K562 (cell line): Measurements from ENCODE around the gene USP10. TPM values are rescaled to one million over a fixed set of nuclear protein-coding genes. Genes with fewer than 3 reads are reported as not detected.

Source experiments
- ESRRA ChIP-seq: fragments of 450-650 bp; IDR thresholded peaks from 2 replicates; pipeline ENCODE4 v1.6.1; 2014; ENCODE audit warnings: low read depth, mild to moderate bottlenecking, moderate library complexity, borderline replicate concordance
- IFI16 ChIP-seq: fragments of 250-450 bp; sonication (Bioruptor Pico); IDR thresholded peaks from 2 replicates; pipeline ENCODE4 v2.1.2; 2022; ENCODE audit warnings: mild to moderate bottlenecking, inconsistent platforms
- L3MBTL2 ChIP-seq: fragments of 450-650 bp; IDR thresholded peaks from 2 replicates; pipeline ENCODE4 v1.6.1; 2016; ENCODE audit warnings: mild to moderate bottlenecking, moderate library complexity
- MTA2 ChIP-seq: fragments of 450-650 bp; IDR thresholded peaks from 2 replicates; pipeline ENCODE4 v1.6.1; 2016; ENCODE audit warnings: low read depth
- NR2C1 ChIP-seq, 2 experiments: fragments of 450-650 bp; IDR thresholded peaks; 2 replicates each; pipeline ENCODE4 v1.6.1; 2017; ENCODE audit warnings: mild to moderate bottlenecking in 2 of 2, antibody characterized with exemption in 1 of 2, inconsistent platforms in 1 of 2, missing compliant biosample characterization in 1 of 2, missing genetic modification characterization in 1 of 2
- NR2C2 ChIP-seq, 2 experiments: fragments of 200-800 bp in 1 of 2; sonication (Bioruptor generic) in 1 of 2; sonication (generic) in 1 of 2; formaldehyde crosslinking in 1 of 2; IDR thresholded peaks; 2 replicates each; pipeline versions ENCODE4 v1.6.1 to v1.8.0; 2016 to 2022; ENCODE audit warnings: mild to moderate bottlenecking in 1 of 2, missing compliant biosample characterization in 1 of 2, missing genetic modification characterization in 1 of 2, missing genetic modification reagents in 1 of 2
- RFX1 ChIP-seq: fragments of 450-650 bp; IDR thresholded peaks from 2 replicates; pipeline ENCODE4 v1.6.1; 2016; ENCODE audit warnings: mild to moderate bottlenecking, moderate library complexity
- TGIF2 ChIP-seq: sonication (generic); formaldehyde crosslinking; IDR thresholded peaks from 2 replicates; pipeline ENCODE4 v1.8.1; 2022; ENCODE audit warnings: mild to moderate bottlenecking, missing genetic modification reagents, moderate library complexity
- ZNF124 ChIP-seq: sonication (generic); formaldehyde crosslinking; IDR thresholded peaks from 2 replicates; pipeline ENCODE4 v1.8.1; 2022; ENCODE audit warnings: missing genetic modification reagents
- ZNF316 ChIP-seq: fragments of 450-650 bp; IDR thresholded peaks from 2 replicates; pipeline ENCODE4 v1.6.1; 2016
- ZNF75A ChIP-seq: fragments of 450-650 bp; formaldehyde crosslinking; IDR thresholded peaks from 2 replicates; pipeline ENCODE4 v1.4.0; 2020; ENCODE audit warnings: mild to moderate bottlenecking
- polyA plus RNA-seq, 8 experiments: library from polyadenylated mRNA; depleted of rRNA in 4 of 8; stranded (reverse) in 5 of 8; unstranded in 3 of 8; fragments of >200 nt; fragmentation: Nextera tagmentation in 2 of 8; fragmentation: Illumina TruSeq in 1 of 8; extraction: Ambion mirVana in 2 of 8; extraction: Trizol in 1 of 8; gene quantifications; 2 replicates each; pipeline versions ENCODE4 v1.2.1 to v1.2.3, GENCODE V29; 2011 to 2014; ENCODE audit warnings: inconsistent platforms in 1 of 8, missing spikeins in 1 of 8
- total RNA-seq, 7 experiments: library from RNA; depleted of rRNA in 6 of 7; stranded (reverse); fragments of >200 nt in 6 of 7; fragmentation: Illumina TruSeq in 2 of 7; extraction: Trizol in 2 of 7; gene quantifications; 2 replicates each; pipeline versions ENCODE4 v1.2.1 to v1.2.3, GENCODE V29; 2011 to 2021; ENCODE audit warnings: low replicate concordance in 1 of 7
- TF ChIP-seq, protein P1 (sequence below): fragments of 450-650 bp; formaldehyde crosslinking; IDR thresholded peaks from 2 replicates; pipeline ENCODE4 v1.4.0; 2022; ENCODE audit warnings: missing genetic modification characterization
- TF ChIP-seq, protein P2 (sequence below): fragments of 450-650 bp; IDR thresholded peaks from 2 replicates; pipeline ENCODE4 v1.6.1; 2016; ENCODE audit warnings: low read depth, mild to moderate bottlenecking, moderate library complexity
- TF ChIP-seq, protein P3 (sequence below): sonication (generic); formaldehyde crosslinking; IDR thresholded peaks from 2 replicates; pipeline ENCODE4 v1.5.0; 2020; ENCODE audit warnings: missing genetic modification reagents
- TF ChIP-seq, protein P4 (sequence below): fragments of 450-650 bp; IDR thresholded peaks from 2 replicates; pipeline ENCODE4 v1.6.1; 2016
- TF ChIP-seq, protein P5 (sequence below): fragments of 250-450 bp; sonication (Bioruptor Pico); IDR thresholded peaks from 2 replicates; pipeline ENCODE4 v1.5.0; 2021; ENCODE audit warnings: mild to moderate bottlenecking, moderate library complexity
- TF ChIP-seq, protein P6 (sequence below): IDR thresholded peaks from 2 replicates; pipeline ENCODE4 v1.6.1; 2012; ENCODE audit warnings: low read depth, low read length, improper control_type of control experiment, borderline replicate concordance

USP10 gene
- total and polyA plus RNA-seq, 9 of the 15 experiments (the other 6 are each of a cell fraction or from before 2014, with no cell fraction given), result 61.7 to 197 (median 116) TPM

DNA sequence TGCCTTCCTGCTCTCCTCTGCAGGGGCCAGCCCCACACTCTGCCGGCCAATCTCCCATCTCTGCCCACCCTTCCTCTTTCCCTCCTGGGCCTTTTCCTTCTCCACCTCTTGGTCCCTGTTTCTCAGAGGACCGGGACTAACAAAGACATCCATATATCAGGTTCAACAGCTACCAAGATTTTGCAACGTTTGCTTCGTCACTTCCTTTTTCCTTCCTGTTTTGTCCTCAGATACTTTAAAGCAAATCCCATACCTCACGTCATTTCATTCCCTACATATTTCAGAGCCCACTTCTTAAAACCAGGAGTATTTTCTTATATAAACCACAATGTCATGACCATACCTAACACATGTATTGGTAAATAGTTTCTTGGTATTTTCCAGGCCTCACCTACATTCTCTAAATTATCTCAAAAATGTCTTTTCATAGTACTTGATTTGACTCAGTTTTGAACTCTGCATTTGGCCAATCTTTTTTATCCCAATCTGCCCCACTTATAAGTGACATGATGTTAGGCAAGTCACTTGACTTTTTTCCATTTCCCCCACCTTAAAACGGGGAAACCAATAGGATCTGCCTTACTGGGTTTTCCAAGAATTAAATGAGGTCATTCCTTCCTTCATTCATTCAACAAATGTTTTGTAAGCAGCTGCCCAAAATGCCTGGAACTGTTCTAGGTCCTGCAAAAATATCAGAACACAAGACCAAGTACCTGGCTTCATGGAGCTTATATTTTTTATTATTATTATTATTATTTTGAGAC is 7.2 kb upstream of the USP10 start (continued):
- TF ChIP-seq, protein P1, sequence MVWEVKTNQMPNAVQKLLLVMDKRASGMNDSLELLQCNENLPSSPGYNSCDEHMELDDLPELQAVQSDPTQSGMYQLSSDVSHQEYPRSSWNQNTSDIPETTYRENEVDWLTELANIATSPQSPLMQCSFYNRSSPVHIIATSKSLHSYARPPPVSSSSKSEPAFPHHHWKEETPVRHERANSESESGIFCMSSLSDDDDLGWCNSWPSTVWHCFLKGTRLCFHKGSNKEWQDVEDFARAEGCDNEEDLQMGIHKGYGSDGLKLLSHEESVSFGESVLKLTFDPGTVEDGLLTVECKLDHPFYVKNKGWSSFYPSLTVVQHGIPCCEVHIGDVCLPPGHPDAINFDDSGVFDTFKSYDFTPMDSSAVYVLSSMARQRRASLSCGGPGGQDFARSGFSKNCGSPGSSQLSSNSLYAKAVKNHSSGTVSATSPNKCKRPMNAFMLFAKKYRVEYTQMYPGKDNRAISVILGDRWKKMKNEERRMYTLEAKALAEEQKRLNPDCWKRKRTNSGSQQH, result no peak
- no peak for TF ChIP-seq IFI16
- TF ChIP-seq, protein P2, sequence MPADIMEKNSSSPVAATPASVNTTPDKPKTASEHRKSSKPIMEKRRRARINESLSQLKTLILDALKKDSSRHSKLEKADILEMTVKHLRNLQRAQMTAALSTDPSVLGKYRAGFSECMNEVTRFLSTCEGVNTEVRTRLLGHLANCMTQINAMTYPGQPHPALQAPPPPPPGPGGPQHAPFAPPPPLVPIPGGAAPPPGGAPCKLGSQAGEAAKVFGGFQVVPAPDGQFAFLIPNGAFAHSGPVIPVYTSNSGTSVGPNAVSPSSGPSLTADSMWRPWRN, result no peak
- TF ChIP-seq ZNF75A (CRISPR knock-in tag), result no peak
- TF ChIP-seq, protein P3, sequence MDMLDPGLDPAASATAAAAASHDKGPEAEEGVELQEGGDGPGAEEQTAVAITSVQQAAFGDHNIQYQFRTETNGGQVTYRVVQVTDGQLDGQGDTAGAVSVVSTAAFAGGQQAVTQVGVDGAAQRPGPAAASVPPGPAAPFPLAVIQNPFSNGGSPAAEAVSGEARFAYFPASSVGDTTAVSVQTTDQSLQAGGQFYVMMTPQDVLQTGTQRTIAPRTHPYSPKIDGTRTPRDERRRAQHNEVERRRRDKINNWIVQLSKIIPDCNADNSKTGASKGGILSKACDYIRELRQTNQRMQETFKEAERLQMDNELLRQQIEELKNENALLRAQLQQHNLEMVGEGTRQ (CRISPR knock-in tag), result no peak
- no peak for TF ChIP-seq L3MBTL2
- TF ChIP-seq, protein P4, sequence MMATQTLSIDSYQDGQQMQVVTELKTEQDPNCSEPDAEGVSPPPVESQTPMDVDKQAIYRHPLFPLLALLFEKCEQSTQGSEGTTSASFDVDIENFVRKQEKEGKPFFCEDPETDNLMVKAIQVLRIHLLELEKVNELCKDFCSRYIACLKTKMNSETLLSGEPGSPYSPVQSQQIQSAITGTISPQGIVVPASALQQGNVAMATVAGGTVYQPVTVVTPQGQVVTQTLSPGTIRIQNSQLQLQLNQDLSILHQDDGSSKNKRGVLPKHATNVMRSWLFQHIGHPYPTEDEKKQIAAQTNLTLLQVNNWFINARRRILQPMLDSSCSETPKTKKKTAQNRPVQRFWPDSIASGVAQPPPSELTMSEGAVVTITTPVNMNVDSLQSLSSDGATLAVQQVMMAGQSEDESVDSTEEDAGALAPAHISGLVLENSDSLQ, result peak; percentile 24; the same call in 1 of the 2 replicates
- TF ChIP-seq, protein P5, sequence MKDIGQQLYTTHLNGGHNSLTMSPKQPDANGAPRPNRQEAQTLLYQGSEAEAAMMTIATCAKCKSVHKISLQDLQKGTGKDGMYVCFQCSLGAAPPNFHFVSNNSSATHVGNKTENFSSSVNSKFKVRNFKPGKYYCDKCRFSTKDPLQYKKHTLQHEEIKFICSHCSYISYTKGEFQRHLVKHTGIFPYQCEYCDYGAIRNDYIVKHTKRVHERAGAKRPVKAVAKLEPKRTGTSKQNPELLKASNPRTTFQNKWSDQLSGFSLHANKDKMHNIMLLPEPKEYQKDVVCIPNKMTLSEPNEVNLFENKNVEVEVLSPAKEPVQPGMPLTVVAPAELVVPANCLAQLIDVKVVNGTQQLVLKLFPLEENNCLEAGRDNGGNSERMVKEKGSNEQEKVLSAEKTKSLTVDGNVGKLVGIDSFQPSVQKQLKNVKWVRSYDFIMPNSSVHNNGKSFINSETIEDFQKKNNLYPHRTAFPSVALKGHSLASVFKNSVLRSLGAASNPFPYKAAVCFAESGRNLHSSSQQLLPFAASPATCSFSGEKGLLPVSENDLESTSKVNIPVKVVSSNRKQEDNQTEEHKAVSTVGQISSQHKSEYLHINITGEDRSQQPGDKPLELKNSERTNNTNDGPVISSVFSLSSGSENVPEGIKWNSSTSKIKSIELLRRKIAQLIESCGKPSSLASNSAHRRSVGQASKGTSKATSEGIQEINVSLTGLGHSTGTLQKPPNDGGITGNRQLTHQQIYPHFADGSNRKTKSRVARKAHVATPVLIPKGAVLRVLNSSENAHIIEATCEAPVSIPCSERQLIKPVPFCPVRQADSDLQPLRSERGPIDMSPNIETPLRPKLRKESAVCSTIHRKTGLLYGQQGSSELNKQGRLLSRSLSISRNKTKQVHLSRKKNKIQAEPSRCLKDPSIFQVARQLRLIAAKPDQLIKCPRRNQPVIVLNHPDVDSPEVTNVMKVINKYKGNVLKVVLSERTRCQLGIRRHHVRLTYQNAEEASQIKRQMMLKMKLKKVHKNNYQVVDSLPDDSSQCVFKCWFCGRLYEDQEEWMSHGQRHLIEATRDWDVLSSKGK (CRISPR knock-in tag), result no peak
- TF ChIP-seq, protein P6, sequence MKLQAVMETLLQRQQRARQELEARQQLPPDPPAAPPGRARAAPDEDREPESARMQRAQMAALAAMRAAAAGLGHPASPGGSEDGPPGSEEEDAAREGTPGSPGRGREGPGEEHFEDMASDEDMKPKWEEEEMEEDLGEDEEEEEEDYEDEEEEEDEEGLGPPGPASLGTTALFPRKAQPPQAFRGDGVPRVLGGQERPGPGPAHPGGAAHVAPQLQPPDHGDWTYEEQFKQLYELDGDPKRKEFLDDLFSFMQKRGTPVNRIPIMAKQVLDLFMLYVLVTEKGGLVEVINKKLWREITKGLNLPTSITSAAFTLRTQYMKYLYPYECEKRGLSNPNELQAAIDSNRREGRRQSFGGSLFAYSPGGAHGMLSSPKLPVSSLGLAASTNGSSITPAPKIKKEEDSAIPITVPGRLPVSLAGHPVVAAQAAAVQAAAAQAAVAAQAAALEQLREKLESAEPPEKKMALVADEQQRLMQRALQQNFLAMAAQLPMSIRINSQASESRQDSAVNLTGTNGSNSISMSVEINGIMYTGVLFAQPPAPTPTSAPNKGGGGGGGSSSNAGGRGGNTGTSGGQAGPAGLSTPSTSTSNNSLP, result no peak
- TF ChIP-seq ZNF316, result peak; percentile 39; the same call in 1 of the 2 replicates
- no peak for TF ChIP-seq NR2C2 (CRISPR knock-in tag; IDR thresholded peaks at IDR 0.05)
- TF ChIP-seq NR2C2 (tag; IDR thresholded peaks at IDR 0.05), result no peak
- no peak for TF ChIP-seq NR2C1 (IDR thresholded peaks at IDR 0.05)
- no peak for TF ChIP-seq NR2C1 (tag; IDR thresholded peaks at IDR 0.05)
- TF ChIP-seq TGIF2, result no peak
- TF ChIP-seq RFX1, result no peak
- TF ChIP-seq MTA2, result no peak
- no peak for TF ChIP-seq ZNF124 (CRISPR knock-in tag)
- no peak for TF ChIP-seq ESRRA
